Measurements from ENCODE around the gene GRIA1.

Gene GRIA1

GRCh38 chr5:153745778-153746395 lies 255.4 kb downstream of the GRIA1 start:
- DNase-seq: no peak

- no peak for DNase-seq
Measured at GRCh38 chr5:153746440-153746839, 256.0 kb downstream of the GRIA1 start.

- no peak for DNase-seq
Measured at GRCh38 chr5:153748823-153749222, 258.4 kb downstream of the GRIA1 start.

DNA sequence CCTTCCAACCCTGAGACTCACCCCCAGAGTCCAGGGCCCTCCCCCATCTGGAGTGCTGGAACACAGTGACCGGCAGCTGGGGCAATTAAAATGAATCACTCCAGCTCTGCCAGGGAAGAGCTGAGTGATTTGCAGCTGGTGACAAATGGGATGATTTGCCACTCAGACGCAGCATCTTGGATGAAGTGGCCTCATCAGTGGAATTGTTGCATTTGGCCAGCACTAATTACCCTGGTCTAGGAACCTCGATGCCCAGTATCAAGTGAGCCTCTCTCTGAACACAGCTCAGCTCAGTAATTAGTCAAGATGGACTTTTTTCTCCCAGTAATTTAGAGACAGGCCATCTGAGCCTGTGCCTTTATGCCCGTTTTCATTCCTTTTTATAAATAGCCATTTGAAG lies 259.5 kb downstream of the GRIA1 start:
- no peak for DNase-seq

DNA sequence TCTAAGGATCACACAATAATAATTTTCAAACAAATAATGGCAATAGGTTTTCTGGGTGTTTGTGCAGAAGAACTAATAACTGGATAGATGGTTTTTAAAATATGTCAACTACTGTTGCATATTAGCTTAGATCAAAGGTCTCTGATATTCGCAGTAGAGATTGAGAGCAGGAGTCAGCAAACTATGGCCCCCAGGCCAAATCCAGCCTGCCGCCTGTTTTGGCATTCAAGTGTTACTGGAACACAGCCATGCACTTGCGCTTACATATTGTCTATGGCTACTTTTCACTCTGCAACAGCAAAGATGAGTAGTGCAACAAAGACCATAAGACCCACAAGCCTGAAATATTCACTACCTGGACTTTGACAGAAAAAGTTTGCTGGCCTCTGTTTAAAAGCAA lies 260.8 kb downstream of the GRIA1 start:
- no peak for DNase-seq

DNA sequence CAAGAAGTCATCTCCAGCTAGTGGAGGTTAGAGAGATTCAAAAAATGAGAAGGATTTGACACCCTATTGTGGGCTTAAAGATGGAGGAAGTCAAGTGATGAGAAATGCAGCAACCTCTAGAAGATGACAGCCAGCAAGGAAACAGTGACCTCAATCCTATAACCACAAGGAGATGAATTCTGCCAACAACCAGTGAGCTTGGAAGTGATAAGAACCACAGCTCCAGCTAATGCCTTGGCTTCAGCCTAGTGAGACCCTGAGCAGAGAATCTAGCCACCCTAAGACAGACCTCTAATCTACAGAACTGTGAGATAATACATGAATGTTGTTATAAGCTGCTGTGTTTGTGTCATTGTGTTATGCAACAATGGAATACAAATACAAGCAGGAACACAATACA lies 262.4 kb downstream of the GRIA1 start:
- DNase-seq: no peak

- DNase-seq: no peak
Measured at GRCh38 chr5:153753645-153754432, 263.4 kb downstream of the GRIA1 start.

DNA sequence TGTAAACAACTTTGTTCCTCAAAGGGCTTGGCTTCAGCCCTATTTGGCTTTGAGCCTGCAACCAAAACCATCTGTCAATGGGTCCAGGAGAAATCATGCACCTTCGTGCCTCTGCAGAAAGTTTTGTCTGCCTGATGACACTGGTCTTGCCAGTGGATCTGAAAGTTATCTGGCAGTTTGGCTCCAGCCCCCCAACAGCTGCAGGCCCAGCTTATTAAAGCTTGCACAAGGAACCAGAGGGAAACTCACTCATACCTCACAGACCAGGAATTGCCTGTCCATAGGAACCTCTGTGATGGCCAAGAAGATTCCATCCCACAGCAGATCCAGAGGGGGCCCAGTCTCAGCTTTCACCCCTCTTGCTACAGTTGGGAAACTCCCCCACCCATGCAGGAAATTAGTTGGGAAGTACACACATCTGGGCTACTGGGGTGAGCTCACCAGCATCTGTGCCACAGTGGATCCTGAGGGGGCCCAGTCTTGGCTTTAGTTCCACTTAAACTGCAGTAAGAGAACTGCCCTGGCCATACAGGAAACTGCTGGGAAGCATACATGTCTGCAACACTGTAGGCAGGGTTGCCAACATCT lies 265.5 kb downstream of the GRIA1 start:
- no peak for DNase-seq

DNA sequence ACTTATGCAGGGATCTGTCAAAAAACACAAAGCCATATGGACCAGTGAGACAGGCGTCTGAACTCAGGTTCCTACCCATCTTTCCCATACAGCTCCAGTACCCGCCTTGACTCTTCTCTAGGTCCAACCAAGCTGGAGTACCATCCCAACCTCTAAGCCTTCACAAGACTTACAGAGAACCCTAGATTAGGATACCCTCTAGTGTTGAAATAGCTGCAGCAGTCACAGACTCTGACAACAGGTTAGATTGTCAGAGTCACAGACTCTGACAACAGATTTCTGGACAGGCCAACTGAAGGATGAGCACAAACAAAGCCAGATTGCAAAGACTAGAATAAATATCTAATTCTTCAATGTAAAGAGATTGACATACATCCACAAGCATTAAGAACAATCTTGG lies 266.1 kb downstream of the GRIA1 start:
- no peak for DNase-seq

GRCh38 chr5:153765987-153766386 lies 275.5 kb downstream of the GRIA1 start:
- DNase-seq: no peak

GRCh38 chr5:153767221-153768188 lies 277.0 kb downstream of the GRIA1 start:
- DNase-seq: no peak

DNA sequence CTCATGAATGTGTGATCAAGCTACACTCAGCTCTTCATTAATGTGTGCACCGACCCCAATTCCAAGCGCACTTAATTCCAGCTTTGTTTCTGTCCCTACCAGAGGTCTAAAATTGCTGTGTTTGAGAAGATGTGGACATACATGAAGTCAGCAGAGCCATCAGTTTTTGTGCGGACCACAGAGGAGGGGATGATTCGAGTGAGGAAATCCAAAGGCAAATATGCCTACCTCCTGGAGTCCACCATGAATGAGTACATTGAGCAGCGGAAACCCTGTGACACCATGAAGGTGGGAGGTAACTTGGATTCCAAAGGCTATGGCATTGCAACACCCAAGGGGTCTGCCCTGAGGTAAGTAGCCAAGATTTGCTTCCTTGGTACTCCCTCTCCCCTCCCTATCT lies 279.6 kb downstream of the GRIA1 start:
- DNase-seq: no peak

- no peak for DNase-seq
Measured at GRCh38 chr5:153774686-153775085, 284.2 kb downstream of the GRIA1 start.

GRCh38 chr5:153775923-153776322 lies 285.5 kb downstream of the GRIA1 start:
- DNase-seq: no peak

GRCh38 chr5:153777681-153778581 lies 287.5 kb downstream of the GRIA1 start:
- DNase-seq: no peak

DNA sequence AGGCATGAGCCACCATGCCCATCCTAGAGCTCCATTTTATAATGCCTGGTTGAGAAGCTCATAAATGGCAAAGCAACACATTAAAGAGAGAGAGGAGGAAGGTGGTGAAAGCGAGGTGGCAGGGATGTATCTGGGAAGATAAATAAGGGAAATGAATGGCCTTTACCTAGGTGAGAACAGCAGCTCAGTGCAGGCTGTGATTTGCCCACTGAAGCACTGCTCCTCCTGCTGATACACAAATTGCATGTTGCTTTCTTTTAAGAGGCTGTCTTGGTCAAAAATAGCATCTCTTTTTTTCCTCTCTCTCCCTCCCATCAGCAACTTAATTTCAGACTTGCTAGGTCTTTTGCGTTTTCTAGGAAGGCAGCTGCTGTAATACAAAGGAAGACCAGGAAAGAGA lies 289.4 kb downstream of the GRIA1 start:
- no peak for DNase-seq

GRCh38 chr5:153780876-153781705 lies 290.6 kb downstream of the GRIA1 start:
- no peak for DNase-seq

DNA sequence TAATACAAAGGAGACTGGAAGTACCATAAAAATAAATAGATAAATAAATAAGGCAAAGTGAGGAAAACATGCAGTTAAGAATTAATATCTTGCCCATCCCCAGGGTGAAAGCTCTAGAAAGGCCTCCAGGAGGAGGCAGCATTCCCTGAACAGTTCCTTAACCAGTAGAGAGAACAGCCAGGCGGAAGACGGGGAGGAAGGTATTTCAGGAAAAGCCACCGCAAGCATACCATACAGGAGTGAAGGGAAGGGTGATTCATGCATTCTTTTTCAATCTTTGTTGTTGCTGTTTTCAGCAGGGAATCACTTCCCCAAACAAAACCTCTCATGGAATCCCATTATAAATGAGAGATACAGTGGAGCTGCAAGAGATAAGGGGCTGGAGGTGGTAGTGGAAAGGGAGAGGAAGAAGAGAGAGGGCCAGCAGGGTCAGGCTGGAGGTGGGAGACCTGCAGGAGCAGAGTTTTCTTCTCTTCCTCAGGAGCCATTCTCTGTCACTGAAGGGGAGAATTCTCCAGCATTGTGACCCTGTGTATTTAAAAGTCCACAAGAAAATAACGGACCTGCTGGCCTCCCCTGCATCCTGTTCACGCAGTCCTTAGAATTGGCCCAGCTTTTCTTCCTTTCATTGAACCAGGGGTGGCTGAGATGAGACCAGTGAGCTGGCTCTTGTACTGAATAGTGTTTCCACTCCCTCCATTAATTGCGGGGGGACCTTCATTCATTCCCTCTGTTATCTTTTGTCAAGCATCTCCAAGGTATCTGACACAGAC lies 292.3 kb downstream of the GRIA1 start:
- DNase-seq: no peak

DNA sequence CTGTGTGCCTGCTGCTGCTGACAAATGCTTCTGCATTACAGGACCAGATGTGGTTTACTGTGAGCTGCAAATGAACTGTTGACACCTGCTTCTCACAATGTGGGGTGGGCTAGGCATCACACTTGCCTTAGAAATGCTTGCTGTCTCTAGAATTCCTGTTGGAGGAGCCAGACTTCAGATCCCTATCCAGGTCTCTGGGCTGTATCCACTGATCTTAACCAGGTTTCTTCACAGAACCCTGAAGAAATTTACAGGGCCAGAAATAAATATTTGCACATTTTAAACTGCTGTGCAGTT lies 292.8 kb downstream of the GRIA1 start:
- no peak for DNase-seq

DNA sequence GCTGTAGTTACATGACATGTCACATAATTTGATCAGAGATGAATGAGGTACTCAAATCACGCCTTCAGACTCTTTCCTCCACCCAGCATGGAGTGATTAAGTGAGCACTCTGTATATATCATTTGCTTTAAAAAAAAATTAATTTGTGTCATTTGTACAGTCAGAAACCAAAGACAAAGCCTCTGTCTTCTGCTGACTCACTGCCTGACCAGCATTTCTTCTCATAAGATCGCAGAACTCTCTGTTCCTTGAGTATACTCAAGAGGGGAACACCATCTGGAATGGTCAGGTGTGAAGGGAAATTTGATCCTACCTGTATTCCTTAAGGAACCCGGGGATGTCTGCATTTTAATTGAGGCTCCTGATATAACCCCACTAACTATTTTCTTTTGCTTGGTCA lies 293.8 kb downstream of the GRIA1 start:
- DNase-seq: no peak

GRCh38 chr5:153791339-153791738 lies 300.9 kb downstream of the GRIA1 start:
- DNase-seq: no peak
